ENCODE measurements around the gene FAF2. TPM values are rescaled to one million over a fixed set of nuclear protein-coding genes. Genes with fewer than 3 reads are reported as not detected.
"Not testable (repeated sequence)": the region's sequence is repeated elsewhere in the genome, so short reads cannot be mapped to it uniquely, and the experiment has no call there.

The FAF2 gene
- total RNA-seq, 1 donor from 2014 or later: 35.6 TPM

DNA sequence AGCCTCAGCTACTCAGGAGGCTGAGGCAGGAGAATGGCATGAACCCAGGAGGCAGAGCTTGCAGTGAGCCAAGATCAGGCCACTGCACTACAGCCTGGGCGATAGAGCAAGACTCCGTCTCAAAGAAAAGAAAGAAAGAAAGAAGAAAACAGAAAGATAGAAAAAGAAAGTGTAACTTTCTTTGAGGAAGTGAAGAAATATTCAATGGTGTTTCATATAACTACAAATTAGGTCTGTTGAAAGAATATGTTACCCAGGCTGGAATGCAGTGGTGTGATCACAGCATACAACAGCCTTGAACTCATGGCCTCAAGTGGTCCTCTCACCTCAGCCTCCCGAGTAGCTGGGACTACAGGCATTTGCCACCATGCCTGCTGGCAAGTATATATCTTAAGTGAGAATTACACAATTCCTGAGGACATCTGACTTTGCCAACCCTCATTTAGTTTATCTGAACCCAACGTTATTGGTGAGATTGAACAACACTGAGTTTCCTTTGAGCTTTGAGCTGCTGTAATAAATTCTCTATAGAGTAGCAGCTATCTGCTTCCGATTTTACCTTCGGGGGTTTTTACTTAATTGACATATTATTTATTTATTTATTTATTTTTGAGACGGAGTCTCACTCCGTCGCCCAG lies 2.0 kb upstream of the FAF2 start:
- intact Hi-C loops (cut with DNase I): no loop called here
- DNase-seq (ENCODE audit: low spot score): no peak

DNA sequence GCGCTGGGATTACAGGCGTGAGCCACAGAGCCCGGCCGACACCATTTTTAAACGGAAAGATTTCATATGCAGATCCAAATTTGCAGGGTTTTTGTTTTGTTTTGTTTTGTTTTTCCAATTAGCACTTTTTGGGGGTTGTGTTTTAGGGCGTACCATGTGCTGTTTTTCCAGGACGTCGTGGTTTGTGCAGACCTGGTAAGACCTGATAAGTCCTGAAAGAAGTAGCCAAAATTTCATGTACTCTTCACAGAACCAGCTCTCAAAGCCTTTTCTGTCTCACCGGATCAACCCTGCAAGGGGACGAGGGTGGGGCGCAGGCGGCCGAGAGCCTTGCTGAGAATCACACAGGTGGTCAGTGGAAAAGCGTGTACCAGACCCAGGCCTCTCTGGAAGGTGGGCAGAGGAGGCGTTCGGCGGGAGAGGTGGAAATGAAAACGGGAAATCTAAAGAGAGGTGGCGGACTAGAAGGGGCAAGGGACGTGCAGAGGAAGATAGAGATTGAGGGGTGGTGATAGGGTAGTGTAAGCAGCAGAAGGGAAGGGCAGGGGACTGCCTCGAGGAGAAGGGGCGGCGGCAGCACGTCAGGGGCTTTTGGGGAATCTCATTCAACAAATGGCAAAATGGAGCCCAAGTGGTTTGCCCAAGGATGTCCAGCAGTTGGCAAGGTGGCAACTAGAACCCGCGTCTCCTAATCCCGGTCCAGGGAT lies 1.1 kb upstream of the FAF2 start:
- peak; percentile 10 for ATAC-seq
- intact Hi-C loops (cut with DNase I): no loop called here
- peak; percentile 62 for DNase-seq (ENCODE audit: low spot score)

More for the DNA sequence above, 2.0 kb upstream of the FAF2 start:
- ATAC-seq: no peak

DNA sequence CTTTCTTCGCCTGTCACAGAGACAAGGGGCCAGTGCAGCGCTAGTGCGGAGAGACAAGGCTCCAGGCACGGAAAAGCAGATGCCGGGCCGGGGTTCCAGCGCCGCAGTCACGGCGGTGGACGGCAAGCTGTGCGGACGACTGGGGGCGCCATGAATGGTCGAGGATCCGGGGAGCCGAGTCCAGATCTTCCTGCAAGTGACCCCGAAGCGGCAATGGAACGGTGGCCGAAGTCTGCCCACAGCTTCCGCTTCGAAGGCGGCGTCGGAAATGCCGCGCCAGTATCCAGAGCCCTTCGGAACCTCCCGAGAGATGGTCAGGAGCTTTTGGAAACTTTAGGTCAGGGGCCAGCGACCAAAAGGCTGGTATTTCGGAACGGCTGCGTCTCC lies 601 bp upstream of the FAF2 start:
- intact Hi-C loops (cut with DNase I): no loop called here
- DNase-seq (ENCODE audit: low spot score): no peak

DNA sequence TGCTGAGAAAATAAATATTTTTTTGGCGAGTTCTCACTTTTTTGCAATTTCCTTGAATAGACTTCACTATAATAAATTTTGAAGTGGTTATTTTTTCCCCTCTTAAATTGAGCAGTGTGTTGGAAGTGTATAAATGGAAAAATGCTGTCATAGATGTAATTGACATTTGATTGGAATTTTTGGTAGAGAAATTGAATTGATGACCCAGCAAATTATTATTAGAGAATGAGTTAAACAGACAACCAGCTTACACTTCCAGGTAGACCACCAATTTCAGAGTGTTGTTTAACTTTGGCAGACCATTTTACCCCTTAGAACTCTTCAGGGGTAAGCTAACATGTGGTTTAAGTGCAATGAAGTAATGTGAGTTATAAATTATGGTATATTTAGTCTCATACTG lies 1.9 kb downstream of the FAF2 start:
- intact Hi-C loops (cut with DNase I): no loop called here
- ATAC-seq (no peak), DNase-seq (ENCODE audit: low spot score) (no peak)

More for the DNA sequence above, 601 bp upstream of the FAF2 start:
- peak; percentile 50 for ATAC-seq

DNA sequence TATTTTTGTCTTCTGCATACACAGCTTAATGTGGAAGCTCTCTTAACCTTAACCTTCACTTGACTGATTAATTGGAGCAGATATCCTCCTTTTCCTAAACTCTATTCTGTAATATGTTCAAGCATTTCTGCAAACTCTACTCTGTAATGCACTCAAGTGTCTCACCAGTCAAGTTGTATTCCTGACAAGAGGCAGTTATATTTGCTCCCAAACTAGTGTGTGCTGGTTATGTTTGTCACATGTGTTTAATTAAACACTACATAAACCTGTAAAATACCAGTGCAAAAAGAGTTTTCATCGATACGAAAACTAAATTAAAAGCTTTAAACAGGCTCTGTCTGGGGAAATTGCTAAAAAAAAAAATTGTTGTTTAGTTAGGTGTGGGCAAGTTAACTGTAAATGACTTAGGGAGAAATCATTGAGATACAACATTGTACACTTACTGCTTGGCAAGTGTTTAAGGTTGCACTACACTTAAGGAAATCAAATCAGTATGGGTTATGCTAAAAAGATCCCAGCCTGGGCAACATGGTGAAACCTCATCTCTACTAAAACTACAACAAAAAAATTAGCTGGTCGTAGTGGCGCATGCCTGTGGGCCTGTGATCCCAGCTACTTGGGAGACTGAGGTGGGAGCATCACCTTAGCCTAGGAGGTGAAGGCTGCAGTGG lies 6.7 kb downstream of the FAF2 start:
- no peak for ATAC-seq
- intact Hi-C loops (cut with DNase I): no loop called here
- DNase-seq (ENCODE audit: low spot score): no peak

DNA sequence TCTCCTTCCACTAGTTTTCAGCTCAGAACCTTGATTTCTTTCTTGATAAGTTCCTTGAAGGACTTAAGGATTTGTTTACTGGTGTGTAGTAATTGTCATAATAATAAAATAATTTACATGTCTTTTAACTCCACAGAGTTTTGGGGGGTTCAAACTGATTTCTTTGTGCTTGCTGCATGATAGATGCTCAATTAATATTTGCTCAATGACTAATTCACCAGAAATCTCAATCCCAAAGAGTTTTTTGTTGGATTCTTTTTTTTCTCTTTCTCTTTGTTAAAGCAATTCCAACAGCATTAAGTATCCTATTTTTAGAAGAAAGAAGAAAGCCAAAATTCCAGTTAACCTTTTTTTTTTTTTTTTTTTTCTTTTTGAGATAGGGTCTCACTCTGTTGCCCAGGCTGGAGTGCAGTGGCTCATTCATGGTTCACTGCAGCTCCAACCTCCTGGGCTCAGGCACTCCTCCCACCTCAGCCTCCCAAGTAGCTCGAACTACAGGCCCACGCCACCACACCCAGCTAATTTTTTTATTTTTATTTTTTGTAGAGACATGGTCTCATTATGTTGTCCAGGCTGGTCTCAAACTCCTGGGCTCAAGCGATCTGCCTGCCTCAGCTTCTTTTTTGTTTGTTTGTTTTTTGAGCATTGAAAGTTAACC lies 10.8 kb downstream of the FAF2 start:
- DNase-seq (ENCODE audit: low spot score) (no peak), ATAC-seq (no peak)
- intact Hi-C loops (cut with DNase I): no loop called here

DNA sequence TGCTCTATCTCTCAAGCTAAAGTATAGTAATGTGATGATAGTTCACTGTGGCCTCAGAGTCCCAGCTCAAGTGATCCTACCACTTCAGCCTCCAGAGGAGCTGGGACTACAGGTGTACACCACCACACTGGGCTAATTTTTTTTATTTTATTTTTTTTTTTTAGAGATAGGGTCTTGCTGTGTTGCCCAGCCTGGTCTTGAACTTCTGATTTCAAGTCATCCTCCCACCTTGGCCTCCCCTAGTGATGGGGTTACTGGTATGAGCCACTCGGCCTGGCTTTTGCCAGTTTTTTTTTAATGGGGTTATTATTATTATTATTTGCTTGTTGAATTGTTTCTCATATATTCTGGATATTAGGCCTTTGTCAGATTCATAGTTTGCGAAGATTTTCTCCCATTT lies 13.2 kb downstream of the FAF2 start:
- ATAC-seq: no peak
- no peak for DNase-seq (ENCODE audit: low spot score)
- intact Hi-C loops (cut with DNase I): no loop called here

DNA sequence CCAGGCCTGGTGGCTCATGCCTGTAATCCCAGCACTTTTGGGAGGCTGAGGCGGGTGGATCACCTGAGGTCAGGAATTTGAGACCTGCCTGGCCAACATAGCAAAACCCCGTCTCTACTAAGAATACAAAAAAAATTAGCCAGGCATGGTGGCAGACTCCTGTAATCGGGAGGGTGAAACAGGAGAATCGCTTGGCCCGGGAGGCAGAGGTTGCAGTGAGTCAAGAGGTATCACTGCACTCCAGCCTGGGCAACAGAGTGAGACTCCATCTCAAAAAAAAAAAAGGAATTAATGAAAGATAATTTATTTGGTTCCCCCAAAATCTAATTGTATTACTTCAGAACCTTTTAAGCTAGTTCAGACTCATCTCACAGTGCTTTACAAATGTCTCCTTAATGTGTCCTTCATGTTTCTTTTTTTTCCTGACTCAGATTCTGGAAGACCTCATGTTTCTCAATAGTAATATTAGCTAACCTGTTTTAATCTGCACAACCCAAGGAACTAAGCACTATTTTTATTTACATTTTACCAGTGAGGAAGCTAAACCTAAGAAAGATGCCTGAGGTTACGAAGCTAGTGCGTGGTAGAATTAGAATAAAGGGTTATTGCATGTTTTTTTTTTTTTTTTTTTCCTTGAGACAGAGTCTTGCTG lies 15.1 kb downstream of the FAF2 start:
- intact Hi-C loops (cut with DNase I): no loop called here
- no peak for DNase-seq (ENCODE audit: low spot score)

DNA sequence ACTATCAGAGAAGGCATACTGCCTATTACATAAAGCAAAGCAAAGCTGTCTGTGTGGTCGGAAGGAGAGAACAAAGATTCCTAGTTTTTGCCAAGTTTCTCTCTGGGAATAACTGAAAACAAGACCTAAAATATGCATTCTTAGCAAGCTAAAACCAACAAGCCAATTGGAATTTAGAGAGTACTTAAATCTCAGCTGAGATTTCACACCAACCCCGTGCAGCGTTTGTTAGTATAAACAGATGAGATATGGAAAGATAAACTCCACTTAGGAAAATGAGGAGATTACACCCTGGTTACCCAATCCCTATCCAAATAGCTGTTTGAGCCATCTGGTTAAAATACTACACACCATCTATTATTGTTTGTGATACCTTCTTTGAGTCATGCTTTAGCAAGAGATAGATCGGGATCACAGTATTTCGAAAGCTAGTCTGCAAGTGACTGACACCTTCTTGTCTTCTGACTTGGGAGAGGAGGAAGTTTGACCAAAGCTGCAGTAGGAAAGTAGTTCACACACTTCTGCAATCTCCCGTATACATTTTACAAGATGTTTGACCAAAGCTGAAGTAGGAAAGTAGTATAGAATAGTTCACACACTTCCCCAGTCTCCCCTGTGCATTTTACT lies 18.2 kb downstream of the FAF2 start:
- peak; percentile 87 for ATAC-seq
- intact Hi-C loops (cut with DNase I): no loop called here

More for the DNA sequence above, 15.1 kb downstream of the FAF2 start:
- ATAC-seq: no peak

DNA sequence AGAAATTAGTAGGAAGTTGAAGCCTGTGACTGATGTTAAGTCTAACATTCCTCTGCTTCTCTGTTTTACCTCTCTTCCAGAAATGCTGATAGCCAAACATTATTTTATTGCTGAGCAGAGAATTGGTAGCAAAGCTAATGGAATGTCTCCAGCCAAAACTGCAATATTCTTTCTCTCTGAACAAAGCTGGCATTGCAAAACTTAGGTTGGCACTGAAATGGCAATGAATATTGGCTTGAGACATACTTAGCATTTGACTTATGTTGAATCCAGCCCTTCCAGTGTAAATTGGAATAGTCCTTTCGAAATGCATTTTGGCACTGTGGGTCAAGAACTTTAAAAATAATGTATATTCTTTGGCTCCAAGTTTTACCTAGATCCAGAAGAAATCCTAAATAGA lies 21.1 kb downstream of the FAF2 start:
- intact Hi-C loops (cut with DNase I): no loop called here
- DNase-seq (ENCODE audit: low spot score) (no peak), ATAC-seq (no peak)

More for the DNA sequence above, 18.2 kb downstream of the FAF2 start:
- DNase-seq (ENCODE audit: low spot score): no peak

DNA sequence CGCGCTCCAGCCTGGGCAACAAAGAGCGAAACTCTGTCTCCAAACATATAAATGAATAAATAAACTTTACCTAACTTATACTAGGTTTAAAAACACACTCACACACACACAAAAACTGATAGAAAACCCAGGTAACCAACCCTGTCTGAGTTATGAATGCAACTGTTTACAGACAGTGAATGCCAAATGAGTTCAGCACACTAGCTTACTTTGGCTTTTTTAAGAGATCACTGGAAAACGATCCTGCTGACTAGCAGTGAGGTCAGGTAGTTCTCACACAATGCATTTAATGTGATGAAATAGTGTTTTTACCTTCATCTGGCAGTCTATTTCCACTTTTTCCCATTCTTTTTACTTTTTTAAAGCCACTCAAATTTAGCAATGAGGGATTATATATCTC lies 22.4 kb downstream of the FAF2 start:
- ATAC-seq (no peak), DNase-seq (ENCODE audit: low spot score) (no peak)
- intact Hi-C loops (cut with DNase I): no loop called here

DNA sequence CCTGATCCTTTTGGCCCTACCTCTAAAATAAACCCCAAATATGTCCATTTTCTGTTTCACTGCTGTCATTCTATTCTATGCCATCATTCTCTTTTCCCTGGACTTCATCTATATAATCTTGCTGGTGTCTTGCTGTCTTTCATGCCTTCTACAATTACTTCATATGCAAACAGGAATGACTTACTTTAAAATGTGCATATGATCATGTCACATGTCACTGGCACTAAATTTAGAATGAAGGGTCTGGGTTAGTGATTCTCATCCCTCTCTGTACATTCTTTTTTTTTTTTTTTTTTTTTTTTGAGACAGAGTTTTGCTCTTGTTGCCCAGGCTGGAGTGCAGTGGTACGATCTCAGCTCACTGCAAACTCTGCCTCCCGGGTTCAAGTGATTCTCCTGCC lies 22.9 kb downstream of the FAF2 start:
- DNase-seq (ENCODE audit: low spot score): no peak
- intact Hi-C loops (cut with DNase I): no loop called here
- no peak for ATAC-seq

DNA sequence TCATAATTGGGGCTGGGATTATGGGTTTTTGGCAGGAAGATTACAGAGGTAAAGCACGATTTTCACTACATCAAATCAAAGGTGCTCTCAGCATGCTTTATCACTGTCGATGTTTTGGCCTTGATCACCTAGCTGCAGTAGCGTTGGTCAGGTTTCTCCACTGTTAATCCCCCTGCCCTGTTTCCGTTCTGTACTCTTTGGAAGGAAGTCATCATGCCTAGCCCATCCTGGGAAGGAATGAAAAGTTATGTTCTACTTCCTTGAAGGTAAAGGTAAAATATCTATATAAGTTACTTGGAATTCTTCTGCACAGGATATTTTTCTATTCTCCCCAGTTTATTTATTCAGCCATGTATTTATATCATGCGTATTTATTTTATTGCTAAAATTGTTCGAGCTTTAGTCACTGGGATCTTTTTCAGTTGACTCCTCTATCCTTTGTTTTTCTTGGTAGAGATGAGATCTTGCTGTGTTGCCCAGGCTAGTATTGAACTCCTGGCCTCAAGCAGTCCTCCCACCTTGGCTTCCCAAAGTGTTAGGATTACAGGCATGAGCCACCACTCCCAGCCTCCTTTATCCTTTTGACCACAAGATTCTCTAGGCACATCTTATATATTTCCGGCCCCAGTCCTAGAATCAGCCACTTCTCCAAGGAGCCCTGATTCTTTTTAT lies 25.3 kb downstream of the FAF2 start:
- ATAC-seq (no peak), DNase-seq (ENCODE audit: low spot score) (no peak)
- intact Hi-C loops (cut with DNase I): no loop called here

DNA sequence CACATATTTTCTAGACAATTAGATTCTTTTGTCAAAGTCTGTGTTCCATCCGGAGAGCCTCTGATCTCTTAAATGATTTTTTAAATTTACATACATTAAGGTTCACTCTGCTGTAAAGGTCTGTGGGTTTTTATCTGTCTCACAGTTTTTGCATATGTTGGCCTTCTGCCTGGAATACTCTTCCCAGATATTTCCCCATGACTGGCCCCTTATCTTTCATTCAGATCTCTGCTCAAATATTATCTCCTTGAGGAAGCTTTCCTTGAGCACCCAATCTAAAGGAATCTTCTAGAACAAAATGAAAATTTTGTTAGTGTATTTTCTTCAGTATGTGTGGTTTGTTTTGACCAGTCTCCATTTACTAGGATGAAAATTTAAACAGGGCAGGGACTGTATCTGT lies 26.3 kb downstream of the FAF2 start:
- ATAC-seq (no peak), DNase-seq (ENCODE audit: low spot score) (no peak)
- intact Hi-C loops (cut with DNase I): no loop called here

DNA sequence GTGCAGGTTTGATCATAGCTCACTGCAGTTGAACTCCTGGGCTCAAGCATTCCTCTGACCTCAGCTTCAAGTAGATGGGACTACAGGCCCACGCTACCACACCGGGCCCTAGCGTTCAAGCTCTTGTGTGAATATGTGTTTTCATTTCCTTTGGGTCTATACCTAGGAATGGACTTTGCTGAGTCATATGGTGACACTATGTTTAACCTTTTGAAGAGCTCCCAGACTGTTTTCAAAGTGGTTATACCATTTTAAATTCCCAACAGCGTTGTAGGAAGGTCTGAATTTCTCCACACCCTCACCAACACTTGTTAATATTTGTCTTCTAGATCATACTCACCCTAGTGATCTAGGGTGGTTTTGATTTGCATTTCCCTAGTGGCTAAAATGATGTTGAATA lies 33.5 kb downstream of the FAF2 start:
- ATAC-seq (no peak), DNase-seq (ENCODE audit: low spot score) (no peak)

DNA sequence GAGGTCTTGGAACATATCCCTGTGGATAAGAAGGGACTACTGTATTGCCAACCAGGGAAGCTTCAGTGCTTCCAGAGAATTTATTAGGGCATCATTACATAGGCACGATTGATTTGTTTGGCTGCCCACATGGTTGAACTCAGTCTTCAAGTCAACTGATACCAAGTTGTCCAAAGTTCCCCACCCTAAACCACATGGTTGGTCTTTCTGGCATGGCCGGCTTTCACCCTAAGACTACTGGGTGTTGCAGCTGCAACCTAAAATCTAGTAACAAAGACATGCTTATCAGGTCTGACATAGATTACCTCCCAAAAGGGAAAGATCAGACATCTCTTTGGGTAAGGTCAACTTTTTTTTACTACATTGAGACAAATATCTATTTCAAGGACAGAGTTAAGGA lies 37.0 kb downstream of the FAF2 start:
- DNase-seq (ENCODE audit: low spot score) (no peak), ATAC-seq (no peak)
- intact Hi-C loops (cut with DNase I): no loop called here

More for the DNA sequence above, 33.5 kb downstream of the FAF2 start:
- intact Hi-C loops (cut with DNase I): no loop called here

DNA sequence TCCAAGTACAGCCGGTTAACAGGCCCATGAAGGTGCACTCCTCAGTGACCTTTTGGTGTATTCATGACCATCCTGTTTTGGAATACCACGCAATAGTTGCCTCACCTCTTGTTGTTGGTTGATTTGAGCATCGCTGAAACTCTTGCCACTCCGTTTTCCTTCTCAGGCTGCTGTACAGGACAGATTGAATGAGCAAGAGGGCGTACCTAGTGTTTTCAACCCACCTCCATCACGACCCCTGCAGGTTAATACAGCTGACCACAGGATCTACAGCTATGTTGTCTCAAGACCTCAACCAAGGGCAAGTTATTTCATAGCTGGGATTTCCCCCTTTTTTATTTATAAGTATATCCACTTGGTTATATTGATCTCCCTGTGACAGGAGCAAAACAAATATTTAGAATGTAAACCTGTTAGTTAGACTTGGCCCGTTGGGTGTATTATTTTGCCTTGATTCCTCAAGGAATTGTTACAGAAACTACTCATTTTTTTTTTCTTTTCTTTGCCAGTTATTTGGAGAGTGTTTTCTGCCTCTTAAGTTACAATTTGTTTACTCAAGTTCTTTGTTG lies 38.1 kb downstream of the FAF2 start:
- no peak for ATAC-seq
- intact Hi-C loops (cut with DNase I): no loop called here
- no peak for DNase-seq (ENCODE audit: low spot score)

DNA sequence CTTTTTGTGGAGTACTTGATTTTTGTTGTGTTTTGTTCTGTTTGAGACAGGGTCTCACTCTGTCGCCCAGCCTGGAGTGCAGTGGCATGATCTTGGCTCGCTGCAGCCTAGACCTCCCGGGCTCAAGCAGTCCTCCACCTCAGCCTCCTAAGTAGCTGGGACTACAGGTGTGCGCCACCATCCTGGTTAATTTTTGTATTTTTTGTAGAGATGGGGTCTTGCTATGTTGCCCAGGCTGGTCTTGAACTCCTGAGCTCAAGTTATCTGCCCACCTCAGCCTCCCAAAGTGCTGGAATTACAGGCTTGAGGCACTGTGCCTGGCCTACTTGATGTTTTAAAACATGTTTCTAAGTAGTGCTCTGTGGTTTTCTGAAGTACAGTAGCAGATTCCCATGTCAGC lies 39.0 kb downstream of the FAF2 start:
- ATAC-seq; intact Hi-C loops (cut with DNase I); DNase-seq (ENCODE audit: low spot score): not testable (repeated sequence)
